Endothelial cell of hepatic sinusoid (primary cell): ENCODE results near the gene DNAI1.

Experiments used
- in situ Hi-C: cut with HindIII; loops from 2 replicates; pipeline ENCODE4 v1.10.0; 2017; ENCODE audit warnings: low sequenced_read_pairs

Gene DNAI1

GRCh38 chr9:34485822-34486221 lies 27.2 kb downstream of the DNAI1 start:
- in situ Hi-C loops, result no loop called here

- in situ Hi-C loops, result no loop called here
Measured at GRCh38 chr9:34486572-34486971, 28.0 kb downstream of the DNAI1 start.

- in situ Hi-C loops, result no loop called here
Measured at GRCh38 chr9:34490360-34490759, 31.8 kb downstream of the DNAI1 start.

GRCh38 chr9:34490760-34491159 lies 32.2 kb downstream of the DNAI1 start:
- in situ Hi-C loops, result no loop called here

GRCh38 chr9:34491596-34491995 lies 33.0 kb downstream of the DNAI1 start:
- in situ Hi-C loops, result no loop called here

GRCh38 chr9:34492051-34492450 lies 33.4 kb downstream of the DNAI1 start:
- in situ Hi-C loops, result no loop called here

- in situ Hi-C loops, result no loop called here
Measured at GRCh38 chr9:34493972-34494535, 35.4 kb downstream of the DNAI1 start.

GRCh38 chr9:34496149-34496712 lies 37.6 kb downstream of the DNAI1 start:
- in situ Hi-C loops, result loop anchor here (5.0 kb wide), 1 partner anchor 74 kb away; no protein-coding TSS in a partner anchor

- in situ Hi-C loops, result loop anchor here (5.0 kb wide), 1 partner anchor 76 kb away; no protein-coding TSS in a partner anchor
Measured at GRCh38 chr9:34498553-34498952, 39.9 kb downstream of the DNAI1 start.

GRCh38 chr9:34499076-34499475 lies 40.5 kb downstream of the DNAI1 start:
- in situ Hi-C loops, result loop anchor here (5.0 kb wide), 1 partner anchor 77 kb away; no protein-coding TSS in a partner anchor

- in situ Hi-C loops, result no loop called here
Measured at GRCh38 chr9:34500623-34501267, 42.1 kb downstream of the DNAI1 start.

- in situ Hi-C loops, result no loop called here
Measured at GRCh38 chr9:34501372-34501771, 42.8 kb downstream of the DNAI1 start.

- in situ Hi-C loops, result no loop called here
Measured at GRCh38 chr9:34501889-34502425, 43.4 kb downstream of the DNAI1 start.

- in situ Hi-C loops, result no loop called here
Measured at GRCh38 chr9:34502471-34502870, 43.9 kb downstream of the DNAI1 start.

GRCh38 chr9:34502891-34503290 lies 44.3 kb downstream of the DNAI1 start:
- in situ Hi-C loops, result no loop called here

GRCh38 chr9:34503406-34503805 lies 44.8 kb downstream of the DNAI1 start:
- in situ Hi-C loops, result no loop called here

GRCh38 chr9:34505370-34506120 lies 46.9 kb downstream of the DNAI1 start:
- in situ Hi-C loops, result no loop called here

GRCh38 chr9:34506623-34507022 lies 48.0 kb downstream of the DNAI1 start:
- in situ Hi-C loops, result no loop called here

- in situ Hi-C loops, result no loop called here
Measured at GRCh38 chr9:34507556-34507955, 49.0 kb downstream of the DNAI1 start.

- in situ Hi-C loops, result no loop called here
Measured at GRCh38 chr9:34507966-34508365, 49.4 kb downstream of the DNAI1 start.

- in situ Hi-C loops, result no loop called here
Measured at GRCh38 chr9:34508463-34508862, 49.9 kb downstream of the DNAI1 start.
